Activated naive CD4-positive, alpha-beta T cell (primary cell): ENCODE data around the gene MRGPRF.

Experiments used
- DNase-seq, 4 experiments: peaks; one replicate each; lab custom pipeline; 2025; lab: John Stamatoyannopoulos, UW

MRGPRF gene

GRCh38 chr11:69022260-69022659, 9.2 kb upstream of the MRGPRF start:
- no peak for DNase-seq

GRCh38 chr11:69018924-69019323, 5.9 kb upstream of the MRGPRF start:
- DNase-seq = no peak

- no peak for DNase-seq
Observed at GRCh38 chr11:69017951-69018350, 4.9 kb upstream of the MRGPRF start.

- DNase-seq = no peak
Observed at GRCh38 chr11:69014898-69015549, 2.0 kb upstream of the MRGPRF start.

GRCh38 chr11:69014084-69014851, 1.2 kb upstream of the MRGPRF start:
- no peak for DNase-seq

GRCh38 chr11:69012092-69013008, 696 bp downstream of the MRGPRF start:
- DNase-seq = no peak

GRCh38 chr11:69011624-69012091, 1.4 kb downstream of the MRGPRF start:
- no peak for DNase-seq

- no peak for DNase-seq
Observed at GRCh38 chr11:69010964-69011623, 2.0 kb downstream of the MRGPRF start.

- no peak for DNase-seq
Observed at GRCh38 chr11:69010361-69010891, 2.6 kb downstream of the MRGPRF start.

- DNase-seq = no peak
Observed at GRCh38 chr11:69009441-69010211, 3.4 kb downstream of the MRGPRF start.

GRCh38 chr11:69008737-69009440, 4.2 kb downstream of the MRGPRF start:
- DNase-seq = no peak

- no peak for DNase-seq
Observed at GRCh38 chr11:69007975-69008381, 5.1 kb downstream of the MRGPRF start.

- DNase-seq = no peak
Observed at GRCh38 chr11:69006816-69007215, 6.2 kb downstream of the MRGPRF start.

- DNase-seq = no peak
Observed at GRCh38 chr11:69005631-69006368, 7.2 kb downstream of the MRGPRF start.

GRCh38 chr11:69005183-69005630, 7.8 kb downstream of the MRGPRF start:
- DNase-seq = no peak

- no peak for DNase-seq
Observed at GRCh38 chr11:69004411-69005182, 8.4 kb downstream of the MRGPRF start.

- DNase-seq = no peak
Observed at GRCh38 chr11:69003866-69004367, 9.1 kb downstream of the MRGPRF start.

- DNase-seq = no peak
Observed at GRCh38 chr11:69003301-69003865, 9.7 kb downstream of the MRGPRF start.
